ENCODE data around the gene DLEU7.

The DLEU7 gene

DNA sequence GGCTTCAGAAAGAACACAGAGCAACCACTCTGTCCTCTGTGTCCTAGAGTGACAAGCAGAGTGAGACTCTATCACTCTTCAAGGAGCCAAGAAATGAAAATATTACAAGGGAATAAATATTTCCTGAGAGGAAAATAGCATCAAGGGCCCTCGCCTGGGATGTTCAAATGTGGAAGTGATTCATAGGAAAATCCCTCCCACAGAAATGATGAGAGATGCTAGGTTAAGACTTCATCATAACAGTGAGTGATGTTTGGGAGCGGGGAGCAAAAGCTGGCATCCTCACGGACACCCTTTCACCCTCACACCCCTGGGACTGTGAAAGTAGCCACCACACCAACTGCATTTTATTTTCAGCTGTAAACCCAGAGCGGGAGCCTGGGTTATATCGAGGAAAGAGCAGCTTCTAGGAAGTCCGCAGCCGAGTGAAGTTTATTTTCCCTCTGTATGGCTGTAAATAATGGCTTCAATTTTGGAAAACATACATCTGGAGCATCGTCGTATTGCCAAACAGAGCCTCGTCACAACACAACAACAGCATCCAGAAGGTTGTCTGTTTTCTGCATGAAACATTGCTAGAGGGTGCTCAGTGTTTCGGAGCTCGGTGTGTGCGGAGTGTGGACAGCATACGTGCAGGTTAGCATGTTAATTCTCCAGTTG is 54.8 kb downstream of the DLEU7 start:
- DNase-seq, result no peak

DNA sequence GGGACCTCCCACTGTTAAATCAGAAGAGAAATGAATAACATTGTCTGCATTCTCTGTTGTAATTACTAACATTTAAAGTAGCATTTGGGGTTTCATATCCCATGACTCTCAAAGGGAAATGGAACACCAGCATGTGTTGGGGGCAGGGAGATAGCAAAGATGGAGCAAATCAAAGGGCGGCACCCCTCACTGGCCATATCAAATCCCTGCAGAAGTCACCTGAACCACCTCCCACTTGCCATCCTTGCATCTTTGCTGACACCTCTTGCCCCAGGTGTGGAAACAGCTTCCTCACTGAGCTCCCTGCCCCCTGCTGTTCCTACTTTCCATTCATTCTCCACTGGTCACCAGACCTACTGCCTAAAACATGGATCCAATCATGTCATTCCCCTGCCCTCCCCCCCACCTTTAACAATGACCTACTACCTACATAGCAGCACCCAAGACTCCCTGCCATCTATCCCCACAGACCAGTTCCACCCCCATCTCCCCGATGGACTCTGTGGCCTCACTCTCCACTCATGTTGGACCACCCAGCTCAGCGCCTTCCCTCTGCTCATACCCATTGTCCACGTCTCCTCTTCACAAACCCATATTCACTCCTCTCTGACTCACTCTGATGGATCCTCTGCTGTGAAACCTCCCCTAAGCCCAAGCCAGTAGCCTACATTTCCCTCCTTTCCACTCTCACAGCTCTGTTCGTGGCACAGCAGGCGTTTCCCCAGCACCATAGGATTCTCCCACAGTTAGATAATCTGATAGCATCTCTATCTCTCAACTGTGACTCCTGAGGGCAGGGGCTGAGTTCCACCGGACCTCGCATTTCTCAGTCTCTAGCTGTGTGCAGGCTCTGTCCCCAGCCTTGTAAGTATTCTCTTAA is 55.9 kb downstream of the DLEU7 start:
- no peak for DNase-seq

DNA sequence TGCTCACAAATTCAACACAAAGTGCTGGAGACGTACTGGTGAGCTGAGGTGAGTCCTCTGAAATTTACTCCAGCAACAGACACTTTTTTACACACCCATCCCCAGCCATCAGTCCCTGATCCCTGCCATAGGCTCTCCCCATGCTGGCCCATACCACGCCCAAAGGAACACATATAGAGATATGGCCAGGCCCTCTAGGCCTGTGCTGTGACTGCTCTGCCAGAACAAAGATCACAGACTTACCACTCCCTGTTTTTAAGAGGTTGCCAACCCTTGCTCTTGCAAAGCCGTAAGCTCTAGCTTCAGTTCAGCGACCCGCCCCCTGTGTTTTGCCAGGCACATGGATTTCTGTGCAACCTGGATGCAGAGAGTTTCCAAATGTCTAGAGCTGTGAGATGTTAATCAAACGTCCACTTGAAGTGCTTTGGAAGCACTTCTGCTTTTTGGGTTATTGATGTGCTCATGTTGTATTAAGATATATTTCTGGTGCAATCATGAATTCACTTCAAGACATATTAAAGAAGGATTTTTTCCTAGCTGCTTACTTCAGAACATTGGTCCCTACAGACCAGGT is 59.7 kb downstream of the DLEU7 start:
- no peak for DNase-seq

DNA sequence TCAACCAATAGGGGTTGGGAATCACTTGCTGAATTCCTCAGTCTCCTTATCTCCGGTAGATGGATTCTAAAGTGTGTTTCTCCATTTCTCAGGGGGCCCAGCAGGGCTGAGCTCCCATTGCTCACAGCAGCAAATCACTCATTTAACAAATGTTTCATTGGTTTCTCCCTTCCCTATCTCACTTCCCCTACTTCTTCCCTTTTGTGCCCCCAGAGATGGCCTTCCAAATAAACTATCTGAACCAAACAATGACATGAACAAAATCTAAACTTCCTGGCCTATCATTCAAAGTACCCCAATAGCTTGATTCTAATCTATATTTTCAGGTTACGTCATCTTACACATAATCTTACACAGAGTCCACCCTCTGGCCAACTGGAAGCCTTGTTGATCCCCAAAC is 60.4 kb downstream of the DLEU7 start:
- DNase-seq, result no peak

DNA sequence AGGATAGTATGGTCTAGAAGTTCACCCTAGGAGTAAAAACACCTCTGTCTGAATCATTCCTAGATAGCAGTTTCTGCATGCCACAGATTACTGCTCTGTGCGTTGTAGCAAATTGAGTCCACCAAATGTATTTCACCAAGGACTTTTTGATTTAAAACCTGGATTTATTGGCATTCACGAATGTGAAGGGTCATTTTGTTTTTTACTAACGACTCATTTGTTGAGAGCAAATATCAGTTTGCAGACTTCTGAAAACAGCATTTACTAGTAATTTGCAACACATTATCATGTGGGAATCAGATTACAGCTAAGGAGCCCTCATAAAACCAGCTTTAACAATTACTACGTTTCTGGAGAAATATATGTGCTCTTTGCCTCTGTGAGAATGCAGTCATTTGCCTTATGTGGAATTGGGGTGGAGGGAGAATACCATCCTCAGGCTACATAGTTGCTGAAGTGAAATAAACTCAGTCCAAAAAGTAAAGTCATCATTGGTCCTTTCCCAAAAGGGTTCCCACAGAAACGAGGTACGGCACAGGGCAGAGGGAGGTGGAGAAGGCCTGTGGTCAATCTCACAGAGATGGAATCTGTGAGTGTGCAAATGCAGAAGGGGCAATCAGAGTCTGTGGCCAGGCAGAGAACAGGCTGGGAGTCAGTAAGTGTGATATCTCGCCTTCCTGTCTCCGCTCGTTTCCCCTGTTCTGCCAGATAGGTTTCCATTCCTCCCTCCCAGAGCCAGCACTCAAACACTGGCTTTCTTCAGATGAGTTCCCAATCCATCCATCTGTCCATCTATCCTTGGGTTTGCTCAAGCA is 63.1 kb downstream of the DLEU7 start:
- no peak for DNase-seq

DNA sequence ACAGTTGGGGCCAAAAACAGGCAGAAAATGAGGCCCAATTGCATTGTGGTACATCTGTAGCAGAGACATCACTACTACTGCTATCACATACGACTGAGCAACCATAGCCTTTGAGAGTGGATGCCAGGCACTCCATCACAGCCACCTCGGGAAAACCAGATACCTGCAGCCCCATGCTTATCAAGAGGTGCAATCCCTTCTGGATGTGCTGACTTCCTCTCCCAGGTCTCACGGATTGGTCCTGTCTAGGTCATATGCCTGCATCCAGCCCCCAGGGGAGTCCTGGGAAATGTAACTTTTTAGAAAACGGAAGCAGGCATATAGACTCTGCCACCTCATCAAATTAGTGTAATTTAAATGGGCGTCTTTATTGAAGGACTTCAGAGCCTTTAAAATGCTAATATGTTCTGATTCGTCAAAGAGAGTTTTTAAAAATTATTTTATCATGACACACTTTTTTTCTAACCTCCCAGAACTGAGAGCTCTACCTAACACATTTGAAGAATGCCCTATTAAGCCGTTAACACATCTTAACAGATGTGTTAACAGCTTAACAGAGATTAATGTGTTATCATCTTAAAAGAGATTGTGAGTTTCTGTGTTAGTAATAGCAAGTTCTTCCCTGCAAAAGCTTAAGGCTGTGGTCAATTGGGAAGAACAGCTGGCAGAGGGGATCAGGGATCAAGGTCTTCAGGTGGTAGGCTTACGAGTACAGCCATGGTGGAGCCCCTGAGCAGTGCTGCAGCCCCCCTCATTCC is 63.9 kb downstream of the DLEU7 start:
- no peak for DNase-seq
